Neural progenitor cell (in vitro differentiated cells): Measurements from ENCODE around the gene DEUP1.

ENCODE experiments used
- CTCF ChIP-seq: fragments of 200-600 bp; sonication (generic); IDR thresholded peaks from 2 replicates; pipeline ENCODE4 v1.5.1; 2017; ENCODE audit warnings: antibody characterized with exemption, mild to moderate bottlenecking
- EZH2 ChIP-seq: fragments of 200-600 bp; sonication (generic); IDR thresholded peaks from 2 replicates; pipeline ENCODE4 v1.6.1; 2017; ENCODE audit warnings: antibody characterized with exemption, mild to moderate bottlenecking, moderate library complexity
- EZH2phosphoT487 ChIP-seq: fragments of 200-600 bp; sonication (generic); IDR thresholded peaks from 2 replicates; pipeline ENCODE4 v1.6.1; 2017; ENCODE audit warnings: antibody characterized with exemption

- TF ChIP-seq CTCF (no peak), EZH2 (peak; percentile 55), EZH2phosphoT487 (peak; percentile 49)
Measured at GRCh38 chr11:93330446-93330984, at the start of gene DEUP1.
